GM12878 (cell line): ENCODE measurements around the gene SPHK1. TPM values are rescaled to one million over a fixed set of nuclear protein-coding genes. Genes with fewer than 3 reads are reported as not detected.

Source experiments
- CBFB ChIP-seq: IDR thresholded peaks from 2 replicates; pipeline ENCODE4 v1.6.1; 2016; ENCODE audit warnings: antibody characterized with exemption, low read depth
- CBX3 ChIP-seq: fragments of 200-600 bp; sonication (generic); IDR thresholded peaks from 2 replicates; pipeline ENCODE4 v1.6.1; 2016; ENCODE audit warnings: low read depth, borderline replicate concordance
- CEBPB ChIP-seq, 2 experiments: fragments of 150-350 bp in 1 of 2; IDR thresholded peaks; 2 replicates each; pipeline ENCODE4 v1.6.1; 2012 to 2014; ENCODE audit warnings: low read depth in 2 of 2, low read length in 2 of 2, borderline replicate concordance in 1 of 2, inconsistent platforms in 1 of 2
- CTCF ChIP-seq, 3 experiments: IDR thresholded peaks in 2 of 3; conservative IDR thresholded peaks in 1 of 3; 2 replicates each; pipeline ENCODE4 v1.5.1; 2011; ENCODE audit warnings: low read depth in 3 of 3, low read length in 3 of 3, mild to moderate bottlenecking in 3 of 3, control low read depth in 2 of 3, moderate library complexity in 2 of 3, inconsistent platforms in 1 of 3, mixed read lengths in 1 of 3; ENCODE audit not compliant: control insufficient read depth in 2 of 3, insufficient read depth in 1 of 3; ENCODE audit errors: extremely low read depth in 1 of 3
- DPF2 ChIP-seq: fragments of 450-650 bp; IDR thresholded peaks from 2 replicates; pipeline ENCODE4 v1.6.1; 2017; ENCODE audit warnings: mild to moderate bottlenecking
- ELK1 ChIP-seq: IDR thresholded peaks from 2 replicates; pipeline ENCODE4 v1.6.1; 2012; ENCODE audit warnings: low read depth, low read length, improper control_type of control experiment
- FOXK2 ChIP-seq: fragments of 450-650 bp; IDR thresholded peaks from 2 replicates; pipeline ENCODE4 v1.6.1; 2017; ENCODE audit warnings: mild to moderate bottlenecking, moderate library complexity
- HDAC6 ChIP-seq: fragments of 200-600 bp; sonication (generic); IDR thresholded peaks from one replicate; pipeline ENCODE4 v1.8.0; 2017; ENCODE audit warnings: antibody characterized with exemption; ENCODE audit not compliant: unreplicated experiment
- KDM1A ChIP-seq: fragments of 200-600 bp; sonication (generic); IDR thresholded peaks from 2 replicates; pipeline ENCODE4 v1.6.1; 2016; ENCODE audit warnings: borderline replicate concordance
- MEF2A ChIP-seq: IDR thresholded peaks from 2 replicates; pipeline ENCODE4 v1.6.1; 2011; ENCODE audit warnings: low read depth, mild to moderate bottlenecking, low read length, moderate library complexity; ENCODE audit not compliant: insufficient read depth
- MYC ChIP-seq: IDR thresholded peaks from 2 replicates; pipeline ENCODE4 v1.6.1; 2011; ENCODE audit warnings: mild to moderate bottlenecking, low read length, moderate library complexity, inconsistent platforms; ENCODE audit not compliant: insufficient read depth, insufficient replicate concordance, insufficient read length, severe bottlenecking
- NBN ChIP-seq: fragments of 450-650 bp; IDR thresholded peaks from 2 replicates; pipeline ENCODE4 v1.6.1; 2016
- NFYA ChIP-seq: IDR thresholded peaks from 2 replicates; pipeline ENCODE4 v1.6.1; 2011; ENCODE audit warnings: low read depth, mild to moderate bottlenecking, low read length, improper control_type of control experiment, borderline replicate concordance
- NR2C2 ChIP-seq: IDR thresholded peaks from 2 replicates; pipeline ENCODE4 v1.6.1; 2011; ENCODE audit warnings: borderline replicate concordance, low read depth; ENCODE audit not compliant: control insufficient read depth, insufficient read length
- PKNOX1 ChIP-seq: fragments of 450-650 bp; IDR thresholded peaks from 2 replicates; pipeline ENCODE4 v1.6.1; 2016; ENCODE audit warnings: mild to moderate bottlenecking
- POLR2AphosphoS2 ChIP-seq: IDR thresholded peaks from 2 replicates; pipeline ENCODE4 v1.6.1; 2011; ENCODE audit warnings: low read depth, mild to moderate bottlenecking, low read length, improper control_type of control experiment, moderate library complexity
- RB1 ChIP-seq: fragments of 450-650 bp; formaldehyde crosslinking; IDR thresholded peaks from 2 replicates; pipeline ENCODE4 v1.6.1; 2017; ENCODE audit warnings: mild to moderate bottlenecking, borderline replicate concordance
- REST ChIP-seq: IDR thresholded peaks from 2 replicates; pipeline ENCODE4 v1.6.1; 2012; ENCODE audit warnings: mild to moderate bottlenecking, low read depth, low read length
- TCF12 ChIP-seq: IDR thresholded peaks from 2 replicates; pipeline ENCODE4 v1.6.1; 2011; ENCODE audit warnings: low read depth, mild to moderate bottlenecking, low read length
- TCF3 ChIP-seq: IDR thresholded peaks from 2 replicates; pipeline ENCODE4 v1.6.1; 2012; ENCODE audit warnings: low read depth, mild to moderate bottlenecking, low read length, borderline replicate concordance; ENCODE audit not compliant: insufficient read depth
- YY1 ChIP-seq: IDR thresholded peaks from 2 replicates; pipeline ENCODE4 v1.6.1; 2011; ENCODE audit warnings: low read depth, mild to moderate bottlenecking, low read length
- ZNF274 ChIP-seq: IDR thresholded peaks from one replicate; pipeline ENCODE4 v1.8.0; 2011; ENCODE audit not compliant: insufficient read length, insufficient read depth
- ZNF622 ChIP-seq: fragments of 450-650 bp; IDR thresholded peaks from 2 replicates; pipeline ENCODE4 v1.6.1; 2017; ENCODE audit warnings: mild to moderate bottlenecking, inconsistent platforms
- polyA plus RNA-seq, 11 experiments: library from polyadenylated mRNA; depleted of rRNA in 4 of 11; unstranded in 6 of 11; stranded (reverse) in 5 of 11; fragments of >200 nt; fragmentation: Nextera tagmentation in 4 of 11; fragmentation: Illumina TruSeq in 1 of 11; extraction: Ambion mirVana in 4 of 11; extraction: Trizol in 1 of 11; gene quantifications; 1 replicate in 1 of 11; 2 replicates in 10 of 11; pipeline versions ENCODE4 v1.2.1 to v1.2.3, GENCODE V29; 2011 to 2016; ENCODE audit warnings: inconsistent platforms in 2 of 11, missing spikeins in 2 of 11, low read depth in 1 of 11
- total RNA-seq, 4 experiments: library from RNA; depleted of rRNA in 3 of 4; stranded (reverse); fragments of >200 nt in 3 of 4; fragmentation: Illumina TruSeq in 1 of 4; extraction: Trizol in 1 of 4; gene quantifications; 2 replicates each; pipeline versions ENCODE4 v1.2.1 to v1.2.3, GENCODE V29; 2013 to 2021

Gene SPHK1
- total and polyA plus RNA-seq, 10 of the 15 experiments (the other 5 are each of a cell fraction or from before 2014, with no cell fraction given), result 0.09 to 1.1 (median 0.36) TPM; not detected in 2

GRCh38 chr17:76408037-76408849, 23.8 kb downstream of the SPHK1 start (continued):
- TF ChIP-seq PKNOX1 (peak; percentile 55; the same call in 1 of the 2 replicates), TCF12 (peak; percentile 72; the same call in 1 of the 2 replicates), ZNF622 (no peak), ELK1 (no peak), NFYA (no peak), CTCF (IDR thresholded peaks at IDR 0.05 in 2 of 3, conservative IDR thresholded peaks at IDR 0.05 in 1 of 3; ENCODE audit: control insufficient read depth in 2 of 3, extremely low read depth in 1 of 3, insufficient read depth in 1 of 3, low read depth in 3 of 3, low read length in 3 of 3) (peak; percentile 87 to 96 (median 91)), MEF2A (no peak), DPF2 (no peak), TCF3 (peak; percentile 54; the same call in 1 of the 2 replicates), YY1 (peak; percentile 24; the same call in 1 of the 2 replicates), KDM1A (no peak), POLR2AphosphoS2 (no peak), REST (no peak), CBFB (no peak), HDAC6 (no peak), CEBPB (IDR thresholded peaks at IDR 0.05; ENCODE audit: borderline replicate concordance in 1 of 2, low read depth in 2 of 2, low read length in 2 of 2) (no peak), ZNF274 (no peak), FOXK2 (no peak), NR2C2 (no peak), NBN (no peak), MYC (no peak), RB1 (no peak; the same call in 1 of the 2 replicates), CBX3 (no peak)
